HG02938 (cell line): Measurements from ENCODE around the gene FLNB.

ENCODE experiments used
- ATAC-seq: cut with Tn5 transposase; IDR thresholded peaks from one replicate; pipeline ENCODE4 v1.9.1; 2021; ENCODE audit warnings: mild to moderate bottlenecking, moderate library complexity; ENCODE audit not compliant: unreplicated experiment

FLNB gene

DNA sequence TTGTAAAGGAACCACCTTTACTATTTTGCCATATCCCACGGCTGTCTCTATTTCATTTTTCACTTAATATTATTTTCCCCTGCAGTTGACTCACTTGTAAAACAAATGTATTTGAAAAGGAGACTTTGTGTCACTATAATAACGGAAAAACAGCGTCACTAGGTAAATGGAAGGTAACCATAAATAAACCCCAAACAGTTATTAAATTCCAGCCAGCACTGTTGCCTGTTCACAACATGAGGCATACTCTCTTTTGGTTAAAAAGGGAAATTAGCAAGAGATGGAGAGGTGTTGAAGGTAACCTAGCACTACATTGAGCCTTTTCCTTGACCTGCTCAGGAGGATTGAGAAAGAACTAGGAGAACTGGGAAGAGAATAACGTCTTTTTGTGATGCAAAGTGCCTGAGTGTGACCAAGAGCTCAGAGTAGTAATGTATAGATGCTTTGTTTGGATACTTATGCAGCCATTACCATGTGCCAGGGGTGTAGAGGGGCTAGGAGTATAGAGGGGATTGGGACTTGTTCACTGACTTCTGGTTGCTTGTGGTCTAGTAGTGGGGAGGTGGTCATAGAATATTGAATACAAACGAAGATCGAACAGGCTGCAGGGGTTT, 19.6 kb downstream of the FLNB start:
- no peak for ATAC-seq

DNA sequence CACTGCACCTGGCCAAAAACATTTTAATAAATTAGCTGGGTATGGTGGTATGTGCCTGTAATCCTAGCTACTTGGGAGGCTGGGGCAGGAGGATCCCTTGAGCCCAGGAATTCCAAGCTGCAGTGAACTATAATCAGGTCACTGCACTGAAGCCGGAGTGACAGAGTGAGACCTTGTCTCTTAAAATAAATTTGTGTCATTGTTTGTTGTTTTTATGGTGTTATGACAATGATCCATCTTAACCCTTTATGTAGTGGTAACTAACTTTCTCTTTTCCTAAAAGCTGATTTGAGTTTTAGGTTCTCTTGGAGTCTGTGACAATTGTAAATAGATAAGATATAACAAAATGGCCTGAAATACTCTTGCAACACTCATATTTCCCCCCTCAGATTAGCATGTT, 20.7 kb downstream of the FLNB start:
- ATAC-seq: no peak

DNA sequence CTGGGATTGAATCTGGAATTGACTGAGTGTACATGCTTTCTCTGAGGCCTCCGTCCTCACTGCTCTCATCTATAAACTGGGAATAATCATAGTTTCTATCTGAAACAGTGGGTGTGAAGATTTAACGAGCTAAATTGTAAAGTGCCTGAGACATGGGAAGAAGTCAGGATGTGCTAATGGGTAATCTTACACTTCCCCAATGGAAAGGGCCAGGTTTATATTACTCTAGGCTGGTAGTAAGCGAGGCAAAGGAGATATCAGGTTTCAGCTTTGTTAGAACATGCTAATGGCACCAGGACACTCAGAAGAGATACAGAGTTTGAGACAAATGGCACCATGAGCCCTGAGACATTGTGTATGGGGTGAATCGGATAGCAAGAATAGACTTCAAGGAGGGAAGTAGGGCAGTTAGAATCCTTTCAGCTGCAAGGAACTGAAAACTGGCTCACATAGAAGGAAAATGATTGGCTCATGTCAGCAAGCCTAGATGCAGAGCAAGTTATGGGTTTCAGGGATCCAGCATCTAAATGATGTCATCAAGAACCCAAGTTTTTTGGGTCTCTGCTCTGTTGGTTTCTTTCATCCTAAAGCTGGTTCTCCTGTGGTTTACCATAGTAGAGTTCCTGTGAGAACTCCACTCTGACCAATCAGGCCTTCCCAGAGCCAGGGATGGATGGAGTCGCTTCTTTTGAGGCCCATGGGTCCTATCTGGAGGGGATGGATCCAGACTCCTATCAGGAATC, 21.8 kb downstream of the FLNB start:
- ATAC-seq: no peak

DNA sequence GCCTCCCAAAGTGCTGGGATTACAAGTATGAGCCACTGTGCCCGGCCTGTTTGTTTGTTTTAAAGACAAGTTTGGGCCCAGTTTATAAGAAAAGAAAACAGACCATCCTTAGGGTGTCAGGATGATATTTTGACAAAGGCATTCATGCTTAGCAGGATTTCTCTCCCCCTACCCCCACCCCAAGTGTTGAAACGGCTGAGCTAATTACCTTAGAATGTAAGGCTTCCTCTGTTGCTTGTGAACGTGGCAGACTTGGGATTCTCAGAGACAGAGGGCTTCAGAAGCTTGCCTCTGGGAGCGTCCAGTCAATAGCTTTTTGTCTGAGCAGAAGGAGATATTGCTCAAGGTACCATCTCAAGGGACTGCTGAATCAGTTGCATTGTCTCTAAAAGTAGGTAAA, 24.0 kb downstream of the FLNB start:
- no peak for ATAC-seq

DNA sequence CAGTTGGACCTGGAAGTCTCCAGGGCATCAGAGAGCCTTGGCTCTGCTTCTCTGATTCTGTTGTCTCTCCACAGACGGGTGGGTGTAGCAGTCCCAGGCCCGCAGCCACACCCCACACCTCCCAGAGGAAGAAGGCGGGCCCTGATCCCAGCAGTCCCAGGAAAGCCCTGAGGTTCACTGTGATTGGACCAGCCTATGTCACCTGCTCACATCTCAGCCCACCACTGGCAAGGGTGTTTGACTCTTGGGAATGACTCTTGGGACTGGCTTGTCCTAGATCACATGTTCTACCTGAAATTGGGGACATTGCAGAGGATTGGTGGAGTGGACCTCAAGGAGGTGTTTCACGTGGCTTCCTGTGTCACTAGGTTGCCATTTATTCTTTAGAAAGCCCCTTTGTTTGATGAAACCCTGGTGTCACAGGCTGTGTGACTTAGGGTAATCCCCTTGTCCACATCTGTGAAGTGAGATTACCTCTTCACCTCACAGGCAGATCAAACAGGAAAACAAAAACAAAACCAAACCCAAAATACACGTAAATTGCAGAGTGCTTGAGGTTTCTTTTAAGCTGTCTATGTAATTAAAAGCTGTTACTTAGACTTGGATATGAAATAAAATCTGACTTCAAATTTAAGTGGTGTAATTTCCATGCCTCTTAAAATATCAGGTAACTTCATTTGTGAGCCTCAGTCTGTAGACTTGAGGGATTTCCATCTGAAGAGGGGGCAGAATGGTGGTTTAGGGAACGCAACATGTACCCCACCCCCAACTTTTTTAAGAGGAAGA, 26.7 kb downstream of the FLNB start:
- peak; percentile 99 for ATAC-seq

DNA sequence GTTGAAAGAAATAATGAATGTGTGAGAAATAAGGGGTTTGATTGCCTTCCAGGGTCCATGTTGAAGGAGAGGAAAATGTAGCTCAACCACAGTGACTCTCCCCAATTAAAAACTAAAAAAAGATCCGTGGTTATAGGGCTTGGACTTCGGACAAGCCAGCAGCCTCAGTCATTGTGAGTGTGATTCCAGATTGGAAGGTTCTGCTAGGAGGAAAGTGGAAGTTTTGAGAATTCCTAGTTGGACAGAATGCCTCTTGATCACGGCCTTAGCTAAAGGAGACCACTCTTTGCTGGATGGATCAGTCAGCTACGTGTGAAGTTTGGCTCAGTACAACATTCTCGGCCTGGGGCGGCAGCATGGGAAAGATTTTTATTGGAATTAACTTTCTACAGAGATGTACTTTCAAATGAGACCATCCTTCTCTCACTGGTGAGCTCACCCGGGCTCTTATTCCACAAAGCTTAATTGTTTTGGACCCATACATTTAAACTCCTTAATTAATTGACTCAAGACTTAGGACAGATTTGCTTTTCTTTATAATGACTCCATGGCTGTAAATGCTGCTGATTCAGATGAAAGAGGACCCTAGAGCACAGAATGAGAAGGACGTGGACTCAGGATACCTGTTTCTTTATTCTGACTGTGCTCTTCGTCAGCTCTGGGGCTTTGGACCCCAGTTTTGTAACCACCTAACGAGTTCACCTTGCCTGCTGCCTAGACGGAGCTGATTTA, 27.5 kb downstream of the FLNB start:
- no peak for ATAC-seq

DNA sequence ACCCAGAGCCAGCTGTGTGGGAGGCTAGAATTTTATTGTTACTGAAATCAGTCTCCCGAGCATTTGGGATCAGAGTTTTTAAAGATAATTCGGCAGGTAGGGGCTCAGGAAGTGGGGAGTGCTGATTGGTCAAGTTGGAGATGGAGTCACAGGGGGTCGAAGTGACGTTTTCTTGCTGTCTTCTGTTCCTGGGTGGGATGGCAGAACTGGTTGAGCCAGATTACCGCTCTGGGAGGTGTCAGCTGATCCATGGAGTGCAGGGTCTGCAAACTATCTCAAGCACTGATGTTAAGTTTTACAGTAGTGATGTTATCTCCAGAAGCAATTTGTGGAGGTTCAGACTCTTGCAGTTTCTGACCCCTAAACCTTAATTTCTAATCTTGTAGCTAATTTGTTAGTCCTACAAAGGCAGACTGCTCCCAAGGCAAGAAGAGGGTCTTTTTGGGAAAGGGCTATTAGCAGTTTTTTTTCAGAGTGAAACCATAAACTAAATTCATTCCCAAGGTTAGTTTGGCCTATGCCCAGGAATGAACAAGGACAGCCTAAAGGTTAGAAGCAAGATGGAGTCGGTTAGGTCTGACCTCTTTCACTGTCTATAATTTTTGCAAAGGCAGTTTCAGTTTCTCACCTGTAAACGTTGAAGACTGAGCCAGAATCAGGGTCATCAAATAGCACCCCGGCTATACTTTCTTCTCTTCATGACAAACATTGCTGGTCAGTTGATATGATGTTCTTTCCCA, 28.2 kb downstream of the FLNB start:
- no peak for ATAC-seq

DNA sequence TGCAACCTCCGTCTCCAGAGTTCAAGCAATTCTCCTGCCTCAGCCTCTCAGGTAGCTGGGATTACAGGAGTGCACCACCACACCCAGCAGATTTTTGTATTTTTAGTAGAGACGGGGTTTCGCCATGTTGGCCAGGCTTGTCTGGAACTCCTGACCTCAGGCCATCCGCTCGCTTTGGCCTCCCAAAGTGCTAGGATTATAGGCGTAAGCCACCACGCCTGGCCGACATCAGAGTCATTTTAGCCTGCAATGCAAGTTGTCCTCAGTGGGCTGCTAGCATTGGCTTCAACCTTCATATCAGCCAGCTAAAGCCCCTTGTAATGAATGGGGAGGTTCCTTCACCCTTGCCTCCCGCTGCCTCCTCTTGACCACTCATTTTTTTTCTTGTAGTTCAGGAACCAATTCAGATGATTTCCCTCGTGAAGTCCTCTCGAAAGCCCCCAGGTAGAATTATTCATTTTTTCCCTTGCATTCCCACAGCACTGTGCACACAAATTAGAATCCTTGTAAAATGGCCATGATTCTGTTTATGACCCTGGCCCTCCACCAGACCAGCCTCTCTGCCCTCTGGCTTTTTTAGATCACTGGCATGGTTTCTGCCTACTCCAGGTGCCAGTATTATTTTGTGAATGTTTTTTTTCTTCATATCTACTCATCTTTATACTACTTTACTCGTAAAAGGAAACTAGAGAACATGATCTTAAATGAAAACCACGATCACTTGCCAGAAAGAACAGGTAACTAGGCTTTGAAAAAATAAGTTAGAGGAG, 29.1 kb downstream of the FLNB start:
- no peak for ATAC-seq

DNA sequence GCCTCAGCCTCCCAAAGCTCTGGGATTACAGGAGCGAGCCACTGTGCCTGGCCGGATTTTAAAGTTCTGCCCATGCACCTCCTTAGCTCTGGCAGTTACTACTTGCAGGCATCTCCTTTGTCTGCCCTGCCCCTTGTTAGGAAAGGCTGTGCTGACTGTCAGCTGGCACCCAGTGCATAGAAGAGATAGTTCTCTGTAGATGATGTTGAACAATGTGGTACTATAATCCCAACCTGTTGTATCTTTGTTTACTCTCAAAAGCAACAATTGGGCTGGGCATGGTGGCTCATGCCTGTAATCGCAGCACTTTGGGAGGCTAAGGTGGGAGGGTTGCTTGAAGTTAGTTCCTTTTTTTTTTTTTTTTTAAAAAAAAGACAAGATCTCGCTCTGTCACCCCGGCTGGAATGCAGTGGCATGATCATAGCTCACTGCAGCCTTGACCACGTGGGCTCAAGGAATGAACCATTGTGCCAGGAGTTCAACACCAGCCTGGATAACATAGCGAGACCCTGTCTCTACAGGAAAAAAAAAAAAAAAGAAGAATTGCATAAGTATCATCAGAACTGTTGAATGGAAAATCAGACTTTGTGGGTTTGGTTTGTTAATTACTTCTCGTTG, 30.6 kb downstream of the FLNB start:
- ATAC-seq: no peak

DNA sequence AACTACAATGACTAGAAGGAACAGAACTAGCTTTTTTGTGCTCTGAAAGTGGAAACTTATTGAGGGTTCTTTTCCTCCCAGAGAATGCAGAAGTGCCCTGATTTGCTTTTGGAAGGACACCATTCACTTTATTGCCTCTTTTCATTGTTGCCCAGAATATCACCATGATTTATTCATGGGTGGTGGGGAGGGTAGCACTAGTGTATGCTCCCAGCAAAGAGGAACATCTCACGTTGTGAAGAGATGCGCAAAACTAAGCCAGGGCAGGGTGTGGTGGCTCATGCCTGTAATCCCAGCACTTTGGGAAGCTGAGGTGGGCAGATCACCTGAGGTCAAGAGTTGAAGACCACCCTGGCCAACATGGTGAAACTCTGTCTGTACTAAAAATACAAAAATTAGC, 31.4 kb downstream of the FLNB start:
- ATAC-seq: no peak

DNA sequence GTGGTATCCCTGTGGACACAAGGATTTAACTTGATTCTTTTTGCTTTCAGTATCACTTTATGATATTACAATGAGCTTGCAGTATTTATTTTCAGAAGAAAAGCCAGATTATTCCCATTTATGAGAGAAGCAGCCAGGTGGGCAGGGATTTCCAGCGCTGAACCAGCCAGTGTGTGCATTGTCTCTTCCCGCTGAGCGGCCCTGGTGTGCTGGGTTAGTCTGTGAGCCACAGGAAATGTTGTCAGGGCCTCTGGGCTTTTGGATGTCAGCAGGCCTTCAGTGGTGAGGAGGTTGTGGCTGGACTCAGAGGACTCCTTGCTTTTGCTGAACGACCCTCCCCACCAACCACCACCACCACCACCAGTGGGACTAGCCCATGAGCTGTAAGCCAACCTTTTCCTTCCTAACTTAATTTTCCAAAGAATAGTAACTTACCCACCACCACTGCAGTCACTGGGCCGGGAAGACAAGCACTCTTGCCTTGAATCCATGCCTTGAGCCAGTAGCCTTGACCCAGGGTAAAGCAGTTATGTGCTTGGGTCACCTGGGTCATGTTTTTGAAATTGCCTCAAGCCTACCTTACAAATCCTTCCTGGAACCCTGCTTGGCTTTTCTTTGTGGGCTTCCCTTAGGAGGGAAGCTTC, 33.1 kb downstream of the FLNB start:
- peak; percentile 12 for ATAC-seq

DNA sequence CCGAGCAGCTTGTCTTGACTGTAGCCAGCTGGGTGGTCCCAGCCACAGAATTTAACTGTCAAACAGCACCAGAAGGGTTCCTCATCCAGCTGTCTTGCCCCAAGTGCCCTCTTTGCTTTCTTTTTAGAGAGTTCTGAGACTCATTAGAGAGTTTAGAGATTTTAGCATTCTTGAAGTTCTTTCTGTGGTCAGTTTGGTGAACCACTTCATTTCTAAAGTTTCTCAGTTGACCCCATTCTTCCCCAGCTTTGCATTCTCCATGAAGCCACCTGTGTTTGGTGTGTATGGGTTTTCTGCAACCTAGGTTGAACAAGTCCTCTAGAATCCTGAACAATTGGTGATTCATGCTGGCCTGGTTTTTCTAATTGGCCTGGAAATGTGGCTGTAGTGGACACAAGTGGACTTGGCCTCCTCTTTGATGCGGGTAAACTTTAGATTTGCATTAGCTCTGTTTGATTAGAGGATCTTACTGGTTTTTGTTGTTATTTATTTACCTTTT, 33.7 kb downstream of the FLNB start:
- ATAC-seq: peak; percentile 83

DNA sequence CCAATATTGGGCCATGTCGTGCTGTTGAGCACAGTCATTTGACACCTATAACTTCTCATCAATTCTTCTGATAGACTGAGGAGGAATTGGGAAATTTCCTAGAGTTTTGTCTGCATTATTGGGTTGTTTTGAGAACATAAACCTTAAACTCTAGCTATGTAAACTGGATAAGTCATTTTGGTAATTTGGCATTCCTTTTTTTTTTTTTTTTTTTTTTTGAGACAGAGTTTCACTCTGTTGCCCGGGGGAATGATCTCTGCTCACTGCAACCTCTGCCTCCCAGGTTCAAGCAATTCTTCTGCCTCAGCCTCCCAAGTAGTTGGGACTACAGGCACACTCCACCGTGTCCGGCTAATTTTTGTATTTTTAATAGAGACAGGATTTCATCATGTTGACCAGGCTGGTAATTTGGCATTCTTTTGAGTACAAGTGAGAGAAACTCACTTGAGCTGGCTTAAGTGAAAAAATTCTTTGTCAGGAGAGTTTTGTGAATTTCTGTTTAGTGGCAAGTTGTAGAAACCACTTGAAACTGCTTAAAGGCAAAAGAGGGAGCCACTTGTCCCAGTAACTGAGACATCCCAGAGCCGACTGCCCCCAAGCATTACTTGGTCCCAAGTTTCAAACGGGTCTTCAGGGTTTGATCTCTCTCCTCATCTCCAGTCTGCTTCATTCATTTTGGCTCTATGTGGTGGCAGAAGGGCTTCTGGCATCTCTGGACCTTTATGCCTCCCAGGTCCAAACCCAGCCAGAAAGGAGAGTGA, 34.9 kb downstream of the FLNB start:
- ATAC-seq: no peak

DNA sequence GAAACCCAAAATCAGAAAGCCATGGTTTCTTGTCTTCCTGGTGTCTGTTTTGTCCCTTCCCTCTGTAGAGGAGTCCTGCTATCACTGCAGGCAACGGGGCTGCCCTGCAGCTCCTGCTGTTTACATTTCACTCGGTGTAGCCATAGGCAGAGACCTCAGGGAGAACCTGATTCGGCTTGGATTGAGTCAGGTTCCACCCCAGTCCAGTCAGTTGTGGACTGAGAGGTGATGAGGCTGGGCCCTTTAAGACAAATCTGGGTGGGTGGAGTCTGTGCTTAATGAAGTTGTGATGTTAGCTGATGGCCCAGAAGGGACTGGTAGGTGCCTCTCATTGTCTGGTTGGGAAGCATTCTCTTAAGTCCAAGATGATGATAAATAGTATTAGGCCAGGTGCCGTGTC, 35.7 kb downstream of the FLNB start:
- no peak for ATAC-seq

DNA sequence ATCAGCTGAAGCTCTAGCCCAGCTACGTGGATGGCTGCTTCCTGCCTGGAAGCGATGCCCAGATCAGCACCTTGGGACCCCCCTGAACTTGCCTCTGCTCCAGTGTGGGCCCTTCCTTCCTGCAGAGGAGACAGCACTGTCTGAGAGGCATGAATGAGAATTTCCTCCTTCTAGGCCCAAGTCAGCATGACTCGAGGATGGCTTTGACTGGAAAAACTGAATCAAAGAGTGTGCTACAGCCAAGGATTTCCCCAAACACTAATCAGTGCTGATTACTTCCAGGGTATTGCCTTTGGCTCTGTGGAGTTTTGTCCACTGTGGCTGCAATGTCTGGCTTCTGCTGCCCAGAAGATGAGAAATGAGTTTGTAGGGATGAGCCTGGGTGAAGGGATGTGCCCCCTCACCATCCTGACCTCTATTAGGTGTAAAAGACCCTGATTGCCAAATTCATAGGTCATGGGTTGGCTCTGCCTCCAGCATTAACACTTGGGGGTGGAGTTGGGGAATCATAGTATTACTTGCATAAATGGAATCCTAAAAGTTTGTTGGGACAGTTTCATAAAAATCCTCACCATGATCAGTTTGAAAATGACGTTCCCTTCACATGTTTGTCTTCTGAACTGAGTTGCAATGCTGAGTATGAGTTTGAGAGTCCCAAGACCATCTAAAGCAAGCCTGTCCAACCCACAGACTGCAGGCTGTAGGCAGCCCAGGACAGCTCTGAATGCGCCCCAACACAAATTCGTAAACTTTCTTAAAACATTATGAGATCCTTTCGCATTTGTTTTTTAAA, 36.7 kb downstream of the FLNB start:
- no peak for ATAC-seq

DNA sequence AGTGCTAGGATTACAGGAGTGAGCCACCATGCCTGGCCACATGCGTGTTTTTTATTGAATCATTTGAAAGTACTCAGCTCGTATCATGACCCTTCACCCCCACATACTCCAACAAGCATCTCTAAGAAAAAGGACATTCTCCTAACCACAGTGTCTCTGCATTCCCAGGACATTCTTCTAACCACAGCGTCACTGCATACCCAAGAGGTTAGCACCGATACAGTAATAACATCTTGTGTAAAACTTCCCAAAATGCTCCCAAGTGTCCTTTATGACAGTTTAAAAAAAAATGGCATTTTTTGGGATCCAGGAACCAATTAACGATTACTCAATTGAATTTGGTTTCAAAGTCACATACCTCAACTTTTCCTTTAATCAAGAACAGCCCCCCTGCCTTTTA, 39.6 kb downstream of the FLNB start:
- no peak for ATAC-seq

DNA sequence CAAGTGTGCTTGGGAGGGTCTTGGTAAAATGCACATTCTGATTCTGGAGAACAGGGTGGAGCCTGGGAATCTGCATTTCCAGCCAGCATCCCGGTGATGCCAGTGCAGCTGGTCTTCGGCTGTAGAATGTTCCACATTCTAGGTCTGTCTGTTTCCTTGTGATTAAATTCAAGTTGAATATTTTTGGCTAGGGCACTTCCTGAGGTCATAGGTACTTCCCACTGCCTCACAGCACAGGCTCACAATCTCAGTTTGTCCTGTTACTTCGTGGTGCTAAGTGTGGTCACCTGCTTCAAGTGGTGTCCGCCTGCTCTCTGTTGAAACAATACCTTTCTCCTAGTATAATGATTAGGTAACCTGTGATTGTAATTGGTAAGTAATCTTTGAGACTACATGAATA, 40.1 kb downstream of the FLNB start:
- ATAC-seq: no peak
